ENCODE measurements around the gene KCNMB3. TPM values are rescaled to one million over a fixed set of nuclear protein-coding genes. Genes with fewer than 3 reads are reported as not detected.
"Not testable (repeated sequence)": the region's sequence is repeated elsewhere in the genome, so short reads cannot be mapped to it uniquely, and the experiment has no call there.

KCNMB3 gene
- total and polyA plus RNA-seq, 4 donors = 2.5 to 6.2 (median 4.0) TPM

- 90 to 100% methylated on average over 2 to 3 of the region's 3 CpGs for WGBS, 2 donors
- no peak for DNase-seq
- no peak for ATAC-seq (ENCODE audit: low FRiP score)
- no peaks in the 10 kb centered on the region for H3K27me3 ChIP-seq (ENCODE audit: control insufficient read depth in 1 of 2, insufficient read depth in 2 of 2, low read length in 1 of 2)
- H3K36me3 ChIP-seq (ENCODE audit: control insufficient read depth in 1 of 2, insufficient read depth in 2 of 2, low read length in 1 of 2) = no peaks in the 10 kb centered on the region
- H3K27ac ChIP-seq (ENCODE audit: low read depth in 1 of 2, low read length in 2 of 2) = no peak overlapping the region
- H3K4me3 ChIP-seq (ENCODE audit: low read length in 2 of 2) = no peak overlapping the region
- no peaks in the 10 kb centered on the region for H3K9me3 ChIP-seq (ENCODE audit: control insufficient read depth, low read length)
- no peaks in the 10 kb centered on the region for H3K4me1 ChIP-seq (ENCODE audit: control insufficient read depth in 1 of 2, insufficient read depth in 2 of 2, low read length in 2 of 2)
- intact Hi-C loops (cut with DNase I) = no loop called here
Measured at GRCh38 chr3:179281825-179282224, 30.9 kb upstream of the KCNMB3 start.

GRCh38 chr3:179279837-179280236 is 28.9 kb upstream of the KCNMB3 start:
- no peak for ATAC-seq (ENCODE audit: low FRiP score)
- WGBS, 2 donors = 85 to 93% methylated on average over 1 of the region's 1 CpG
- Histone ChIP-seq H3K27ac (ENCODE audit: low read depth in 1 of 2, low read length in 2 of 2) (no peak overlapping the region), H3K9me3 (ENCODE audit: control insufficient read depth, low read length) (no peaks in the 10 kb centered on the region), H3K36me3 (ENCODE audit: control insufficient read depth in 1 of 2, insufficient read depth in 2 of 2, low read length in 1 of 2) (no peaks in the 10 kb centered on the region), H3K27me3 (ENCODE audit: control insufficient read depth in 1 of 2, insufficient read depth in 2 of 2, low read length in 1 of 2) (no peaks in the 10 kb centered on the region), H3K4me3 (ENCODE audit: low read length in 2 of 2) (no peak overlapping the region), H3K4me1 (ENCODE audit: control insufficient read depth in 1 of 2, insufficient read depth in 2 of 2, low read length in 2 of 2) (no peaks in the 10 kb centered on the region)
- intact Hi-C loops (cut with DNase I) = no loop called here
- no peak for DNase-seq

GRCh38 chr3:179278932-179279693 is 28.2 kb upstream of the KCNMB3 start:
- no peak overlapping the region for H3K4me3 ChIP-seq (ENCODE audit: low read length in 2 of 2)
- no peak overlapping the region for H3K27ac ChIP-seq (ENCODE audit: low read depth in 1 of 2, low read length in 2 of 2)
- H3K9me3 ChIP-seq (ENCODE audit: control insufficient read depth, low read length) = no peaks in the 10 kb centered on the region
- DNase-seq = no peak
- no peaks in the 10 kb centered on the region for H3K36me3 ChIP-seq (ENCODE audit: control insufficient read depth in 1 of 2, insufficient read depth in 2 of 2, low read length in 1 of 2)
- ATAC-seq (ENCODE audit: low FRiP score) = no peak
- H3K27me3 ChIP-seq (ENCODE audit: control insufficient read depth in 1 of 2, insufficient read depth in 2 of 2, low read length in 1 of 2) = no peaks in the 10 kb centered on the region
- intact Hi-C loops (cut with DNase I) = no loop called here
- no peaks in the 10 kb centered on the region for H3K4me1 ChIP-seq (ENCODE audit: control insufficient read depth in 1 of 2, insufficient read depth in 2 of 2, low read length in 2 of 2)
- 52 to 55% methylated on average over 4 of the region's 4 CpGs for WGBS, 2 donors

GRCh38 chr3:179278151-179278550 is 27.2 kb upstream of the KCNMB3 start:
- Histone ChIP-seq H3K27me3 (ENCODE audit: control insufficient read depth in 1 of 2, insufficient read depth in 2 of 2, low read length in 1 of 2) (no peaks in the 10 kb centered on the region), H3K4me1 (ENCODE audit: control insufficient read depth in 1 of 2, insufficient read depth in 2 of 2, low read length in 2 of 2) (no peaks in the 10 kb centered on the region), H3K36me3 (ENCODE audit: control insufficient read depth in 1 of 2, insufficient read depth in 2 of 2, low read length in 1 of 2) (no peaks in the 10 kb centered on the region), H3K9me3 (ENCODE audit: control insufficient read depth, low read length) (no peaks in the 10 kb centered on the region), H3K27ac (ENCODE audit: low read depth in 1 of 2, low read length in 2 of 2) (no peak overlapping the region), H3K4me3 (ENCODE audit: low read length in 2 of 2) (no peak overlapping the region)
- WGBS, 2 donors = 98 to 100% methylated on average over 1 of the region's 1 CpG
- no peak for DNase-seq
- no peak for ATAC-seq (ENCODE audit: low FRiP score)
- intact Hi-C loops (cut with DNase I) = no loop called here

- 86 to 91% methylated on average over 3 of the region's 3 CpGs for WGBS, 2 donors
- ATAC-seq (ENCODE audit: low FRiP score) = no peak
Measured at GRCh38 chr3:179276743-179277142, 25.8 kb upstream of the KCNMB3 start.

GRCh38 chr3:179276001-179276400 is 25.1 kb upstream of the KCNMB3 start:
- no peak for ATAC-seq (ENCODE audit: low FRiP score)
- no peak for DNase-seq
- H3K4me1 ChIP-seq (ENCODE audit: control insufficient read depth in 1 of 2, insufficient read depth in 2 of 2, low read length in 2 of 2) = no peaks in the 10 kb centered on the region
- no peaks in the 10 kb centered on the region for H3K27me3 ChIP-seq (ENCODE audit: control insufficient read depth in 1 of 2, insufficient read depth in 2 of 2, low read length in 1 of 2)
- no peak overlapping the region for H3K4me3 ChIP-seq (ENCODE audit: low read length in 2 of 2)
- intact Hi-C loops (cut with DNase I) = no loop called here
- 60 to 66% methylated on average over 3 of the region's 3 CpGs for WGBS, 2 donors
- no peaks in the 10 kb centered on the region for H3K9me3 ChIP-seq (ENCODE audit: control insufficient read depth, low read length)
- H3K36me3 ChIP-seq (ENCODE audit: control insufficient read depth in 1 of 2, insufficient read depth in 2 of 2, low read length in 1 of 2) = no peaks in the 10 kb centered on the region
- no peak overlapping the region for H3K27ac ChIP-seq (ENCODE audit: low read depth in 1 of 2, low read length in 2 of 2)

More at GRCh38 chr3:179276743-179277142, 25.8 kb upstream of the KCNMB3 start:
- Histone ChIP-seq H3K36me3 (ENCODE audit: control insufficient read depth in 1 of 2, insufficient read depth in 2 of 2, low read length in 1 of 2) (no peaks in the 10 kb centered on the region), H3K27ac (ENCODE audit: low read depth in 1 of 2, low read length in 2 of 2) (no peak overlapping the region), H3K4me1 (ENCODE audit: control insufficient read depth in 1 of 2, insufficient read depth in 2 of 2, low read length in 2 of 2) (no peaks in the 10 kb centered on the region), H3K4me3 (ENCODE audit: low read length in 2 of 2) (no peak overlapping the region), H3K27me3 (ENCODE audit: control insufficient read depth in 1 of 2, insufficient read depth in 2 of 2, low read length in 1 of 2) (no peaks in the 10 kb centered on the region), H3K9me3 (ENCODE audit: control insufficient read depth, low read length) (no peaks in the 10 kb centered on the region)
- DNase-seq = no peak
- intact Hi-C loops (cut with DNase I) = no loop called here

GRCh38 chr3:179274434-179274833 is 23.5 kb upstream of the KCNMB3 start:
- not testable (repeated sequence) for ATAC-seq (ENCODE audit: low FRiP score); H3K36me3 ChIP-seq (ENCODE audit: control insufficient read depth in 1 of 2, insufficient read depth in 2 of 2, low read length in 1 of 2)
- WGBS, 2 donors = 95% methylated on average over 2 of the region's 2 CpGs

GRCh38 chr3:179272385-179272784 is 21.5 kb upstream of the KCNMB3 start:
- Histone ChIP-seq H3K36me3 (ENCODE audit: control insufficient read depth in 1 of 2, insufficient read depth in 2 of 2, low read length in 1 of 2) (no peaks in the 10 kb centered on the region), H3K27ac (ENCODE audit: low read depth in 1 of 2, low read length in 2 of 2) (no peak overlapping the region), H3K9me3 (ENCODE audit: control insufficient read depth, low read length) (no peaks in the 10 kb centered on the region), H3K27me3 (ENCODE audit: control insufficient read depth in 1 of 2, insufficient read depth in 2 of 2, low read length in 1 of 2) (no peaks in the 10 kb centered on the region), H3K4me3 (ENCODE audit: low read length in 2 of 2) (no peak overlapping the region), H3K4me1 (ENCODE audit: control insufficient read depth in 1 of 2, insufficient read depth in 2 of 2, low read length in 2 of 2) (no peaks in the 10 kb centered on the region)
- ATAC-seq (ENCODE audit: low FRiP score) (no peak), DNase-seq (no peak)
- 83 to 84% methylated on average over 3 of the region's 3 CpGs for WGBS, 2 donors
- intact Hi-C loops (cut with DNase I) = no loop called here

More at GRCh38 chr3:179274434-179274833, 23.5 kb upstream of the KCNMB3 start:
- H3K4me1 ChIP-seq (ENCODE audit: control insufficient read depth in 1 of 2, insufficient read depth in 2 of 2, low read length in 2 of 2); H3K27ac ChIP-seq (ENCODE audit: low read depth in 1 of 2, low read length in 2 of 2); H3K4me3 ChIP-seq (ENCODE audit: low read length in 2 of 2); DNase-seq; H3K27me3 ChIP-seq (ENCODE audit: control insufficient read depth in 1 of 2, insufficient read depth in 2 of 2, low read length in 1 of 2); H3K9me3 ChIP-seq (ENCODE audit: control insufficient read depth, low read length); intact Hi-C loops (cut with DNase I): not testable (repeated sequence)

- DNase-seq = no peak
- Histone ChIP-seq H3K27ac (ENCODE audit: low read depth in 1 of 2, low read length in 2 of 2) (no peak overlapping the region), H3K4me1 (ENCODE audit: control insufficient read depth in 1 of 2, insufficient read depth in 2 of 2, low read length in 2 of 2) (no peaks in the 10 kb centered on the region), H3K4me3 (ENCODE audit: low read length in 2 of 2) (no peak overlapping the region), H3K9me3 (ENCODE audit: control insufficient read depth, low read length) (no peaks in the 10 kb centered on the region), H3K36me3 (ENCODE audit: control insufficient read depth in 1 of 2, insufficient read depth in 2 of 2, low read length in 1 of 2) (no peaks in the 10 kb centered on the region), H3K27me3 (ENCODE audit: control insufficient read depth in 1 of 2, insufficient read depth in 2 of 2, low read length in 1 of 2) (no peaks in the 10 kb centered on the region)
- 84 to 86% methylated on average over 4 of the region's 4 CpGs for WGBS, 2 donors
- intact Hi-C loops (cut with DNase I) = no loop called here
- ATAC-seq (ENCODE audit: low FRiP score) = no peak
Measured at GRCh38 chr3:179269152-179269707, 18.3 kb upstream of the KCNMB3 start.
